WI38 (cell line): ENCODE measurements around the gene PLEK.

ENCODE experiments used
- H3K4me3 ChIP-seq: 2 replicates; pipeline ENCODE4 v1.5.1; 2011; ENCODE audit warnings: low read depth, mild to moderate bottlenecking, control low read depth, low read length
- CTCF ChIP-seq: IDR thresholded peaks from 2 replicates; pipeline ENCODE4 v1.5.1; 2012; ENCODE audit warnings: low read depth, mild to moderate bottlenecking, control low read depth, low read length

Gene PLEK

GRCh38 chr2:68425503-68425902 is 60.4 kb downstream of the PLEK start:
- no peak overlapping the region for H3K4me3 ChIP-seq
- TF ChIP-seq CTCF = no peak

- no peak for TF ChIP-seq CTCF
- no peak overlapping the region for H3K4me3 ChIP-seq
Observed at GRCh38 chr2:68426446-68426845, 61.4 kb downstream of the PLEK start.

GRCh38 chr2:68426848-68427579 is 61.9 kb downstream of the PLEK start:
- no peak overlapping the region for H3K4me3 ChIP-seq
- no peak for TF ChIP-seq CTCF

- no peak for TF ChIP-seq CTCF
- H3K4me3 ChIP-seq = no peak overlapping the region
Observed at GRCh38 chr2:68428126-68428525, 63.0 kb downstream of the PLEK start.

- H3K4me3 ChIP-seq = no peak overlapping the region
- TF ChIP-seq CTCF = no peak
Observed at GRCh38 chr2:68428746-68429145, 63.7 kb downstream of the PLEK start.

- no peak for TF ChIP-seq CTCF
- H3K4me3 ChIP-seq = no peak overlapping the region
Observed at GRCh38 chr2:68429311-68429826, 64.3 kb downstream of the PLEK start.

GRCh38 chr2:68431316-68431972 is 66.4 kb downstream of the PLEK start:
- H3K4me3 ChIP-seq = no peak overlapping the region
- no peak for TF ChIP-seq CTCF
